Measurements from ENCODE around the gene SFT2D2.

- TF ChIP-seq CTCF (IDR thresholded peaks at IDR 0.05), result no peak
- no peak for TF ChIP-seq POLR2A (IDR thresholded peaks at IDR 0.05)
- no peak for TF ChIP-seq POLR2AphosphoS5 (IDR thresholded peaks at IDR 0.05)
- TF ChIP-seq EP300 (IDR thresholded peaks at IDR 0.05), result no peak
These were observed 60.4 kb downstream of the SFT2D2 start for GRCh38 chr1:168285971-168286927.

Measured in suprapubic skin (tissue), 4 donors.